Measurements from ENCODE around the gene SQSTM1. TPM values are rescaled to one million over a fixed set of nuclear protein-coding genes. Genes with fewer than 3 reads are reported as not detected.
"Not testable (repeated sequence)": the region's sequence is repeated elsewhere in the genome, so short reads cannot be mapped to it uniquely, and the experiment has no call there.

The SQSTM1 gene
- total RNA-seq, 1 donor: 229 TPM

GRCh38 chr5:179865491-179866240 lies 45.0 kb downstream of the SQSTM1 start:
- Histone ChIP-seq H3K4me1 (ENCODE audit: insufficient read depth, low read length) (no peaks in the 10 kb centered on the region), H3K27me3 (ENCODE audit: insufficient read depth, low read length) (no peaks in the 10 kb centered on the region), H3K4me3 (ENCODE audit: low read length) (no peak overlapping the region), H3K9me3 (ENCODE audit: low read depth, low read length) (no peaks in the 10 kb centered on the region)

GRCh38 chr5:179866241-179867078 lies 45.8 kb downstream of the SQSTM1 start:
- Histone ChIP-seq H3K27me3 (ENCODE audit: insufficient read depth, low read length) (no peaks in the 10 kb centered on the region), H3K4me3 (ENCODE audit: low read length) (no peak overlapping the region), H3K9me3 (ENCODE audit: low read depth, low read length) (no peaks in the 10 kb centered on the region), H3K4me1 (ENCODE audit: insufficient read depth, low read length) (no peaks in the 10 kb centered on the region)

- Histone ChIP-seq H3K4me3 (ENCODE audit: low read length) (no peak overlapping the region), H3K4me1 (ENCODE audit: insufficient read depth, low read length) (no peaks in the 10 kb centered on the region), H3K27me3 (ENCODE audit: insufficient read depth, low read length) (no peaks in the 10 kb centered on the region), H3K9me3 (ENCODE audit: low read depth, low read length) (no peaks in the 10 kb centered on the region)
Measured at GRCh38 chr5:179867079-179867465, 46.4 kb downstream of the SQSTM1 start.

GRCh38 chr5:179867476-179867875 lies 46.8 kb downstream of the SQSTM1 start:
- Histone ChIP-seq H3K27me3 (ENCODE audit: insufficient read depth, low read length) (no peaks in the 10 kb centered on the region), H3K4me3 (ENCODE audit: low read length) (no peak overlapping the region), H3K4me1 (ENCODE audit: insufficient read depth, low read length) (no peaks in the 10 kb centered on the region), H3K9me3 (ENCODE audit: low read depth, low read length) (no peaks in the 10 kb centered on the region)

- no peaks in the 10 kb centered on the region for H3K27me3 ChIP-seq (ENCODE audit: insufficient read depth, low read length)
- no peaks in the 10 kb centered on the region for H3K9me3 ChIP-seq (ENCODE audit: low read depth, low read length)
- no peaks in the 10 kb centered on the region for H3K4me1 ChIP-seq (ENCODE audit: insufficient read depth, low read length)
- H3K4me3 ChIP-seq (ENCODE audit: low read length): no peak overlapping the region
Measured at GRCh38 chr5:179868541-179868940, 47.8 kb downstream of the SQSTM1 start.

GRCh38 chr5:179869101-179869500 lies 48.4 kb downstream of the SQSTM1 start:
- H3K4me1 ChIP-seq (ENCODE audit: insufficient read depth, low read length): no peaks in the 10 kb centered on the region
- H3K9me3 ChIP-seq (ENCODE audit: low read depth, low read length): no peaks in the 10 kb centered on the region
- no peaks in the 10 kb centered on the region for H3K27me3 ChIP-seq (ENCODE audit: insufficient read depth, low read length)
- no peak overlapping the region for H3K4me3 ChIP-seq (ENCODE audit: low read length)

GRCh38 chr5:179869641-179870402 lies 49.1 kb downstream of the SQSTM1 start:
- Histone ChIP-seq H3K27me3 (ENCODE audit: insufficient read depth, low read length) (no peaks in the 10 kb centered on the region), H3K9me3 (ENCODE audit: low read depth, low read length) (no peaks in the 10 kb centered on the region), H3K4me1 (ENCODE audit: insufficient read depth, low read length) (no peaks in the 10 kb centered on the region), H3K4me3 (ENCODE audit: low read length) (no peak overlapping the region)

GRCh38 chr5:179870403-179870903 lies 49.7 kb downstream of the SQSTM1 start:
- Histone ChIP-seq H3K27me3 (ENCODE audit: insufficient read depth, low read length) (no peaks in the 10 kb centered on the region), H3K9me3 (ENCODE audit: low read depth, low read length) (no peaks in the 10 kb centered on the region), H3K4me3 (ENCODE audit: low read length) (no peak overlapping the region), H3K4me1 (ENCODE audit: insufficient read depth, low read length) (no peaks in the 10 kb centered on the region)

- H3K9me3 ChIP-seq (ENCODE audit: low read depth, low read length): no peaks in the 10 kb centered on the region
- H3K4me1 ChIP-seq (ENCODE audit: insufficient read depth, low read length): no peaks in the 10 kb centered on the region
- no peaks in the 10 kb centered on the region for H3K27me3 ChIP-seq (ENCODE audit: insufficient read depth, low read length)
- H3K4me3 ChIP-seq (ENCODE audit: low read length): no peak overlapping the region
Measured at GRCh38 chr5:179870952-179871351, 50.2 kb downstream of the SQSTM1 start.

GRCh38 chr5:179871533-179871932 lies 50.8 kb downstream of the SQSTM1 start:
- H3K4me3 ChIP-seq (ENCODE audit: low read length); H3K27me3 ChIP-seq (ENCODE audit: insufficient read depth, low read length); H3K9me3 ChIP-seq (ENCODE audit: low read depth, low read length); H3K4me1 ChIP-seq (ENCODE audit: insufficient read depth, low read length): not testable (repeated sequence)

GRCh38 chr5:179872055-179872827 lies 51.5 kb downstream of the SQSTM1 start:
- no peaks in the 10 kb centered on the region for H3K27me3 ChIP-seq (ENCODE audit: insufficient read depth, low read length)
- H3K4me3 ChIP-seq (ENCODE audit: low read length): no peak overlapping the region
- peaks cover 8% of the 10 kb centered on the region for H3K4me1 ChIP-seq (ENCODE audit: insufficient read depth, low read length)
- H3K9me3 ChIP-seq (ENCODE audit: low read depth, low read length): no peaks in the 10 kb centered on the region

- H3K4me3 ChIP-seq (ENCODE audit: low read length): no peak overlapping the region
- H3K27me3 ChIP-seq (ENCODE audit: insufficient read depth, low read length): no peaks in the 10 kb centered on the region
- peaks cover 8% of the 10 kb centered on the region for H3K4me1 ChIP-seq (ENCODE audit: insufficient read depth, low read length)
- H3K9me3 ChIP-seq (ENCODE audit: low read depth, low read length): no peaks in the 10 kb centered on the region
Measured at GRCh38 chr5:179872828-179873575, 52.3 kb downstream of the SQSTM1 start.

GRCh38 chr5:179873588-179874110 lies 52.9 kb downstream of the SQSTM1 start:
- Histone ChIP-seq H3K4me3 (ENCODE audit: low read length) (no peak overlapping the region), H3K4me1 (ENCODE audit: insufficient read depth, low read length) (peaks cover 8% of the 10 kb centered on the region), H3K27me3 (ENCODE audit: insufficient read depth, low read length) (no peaks in the 10 kb centered on the region), H3K9me3 (ENCODE audit: low read depth, low read length) (no peaks in the 10 kb centered on the region)

GRCh38 chr5:179874136-179874535 lies 53.4 kb downstream of the SQSTM1 start:
- H3K4me3 ChIP-seq (ENCODE audit: low read length): no peak overlapping the region

More at GRCh38 chr5:179874136-179874535, 53.4 kb downstream of the SQSTM1 start:
- peaks cover 8% of the 10 kb centered on the region for H3K4me1 ChIP-seq (ENCODE audit: insufficient read depth, low read length)
- H3K27me3 ChIP-seq (ENCODE audit: insufficient read depth, low read length): no peaks in the 10 kb centered on the region
- no peaks in the 10 kb centered on the region for H3K9me3 ChIP-seq (ENCODE audit: low read depth, low read length)

Data from mononuclear cell (primary cell).